HG03565 (cell line): ENCODE data around the gene CSAD.
"Not testable (repeated sequence)": the region's sequence is repeated elsewhere in the genome, so short reads cannot be mapped to it uniquely, and the experiment has no call there.

Experiments used
- ATAC-seq: cut with Tn5 transposase; IDR thresholded peaks from one replicate; pipeline ENCODE4 v1.9.1; 2021; ENCODE audit warnings: mild to moderate bottlenecking, moderate library complexity; ENCODE audit not compliant: unreplicated experiment

CSAD gene

DNA sequence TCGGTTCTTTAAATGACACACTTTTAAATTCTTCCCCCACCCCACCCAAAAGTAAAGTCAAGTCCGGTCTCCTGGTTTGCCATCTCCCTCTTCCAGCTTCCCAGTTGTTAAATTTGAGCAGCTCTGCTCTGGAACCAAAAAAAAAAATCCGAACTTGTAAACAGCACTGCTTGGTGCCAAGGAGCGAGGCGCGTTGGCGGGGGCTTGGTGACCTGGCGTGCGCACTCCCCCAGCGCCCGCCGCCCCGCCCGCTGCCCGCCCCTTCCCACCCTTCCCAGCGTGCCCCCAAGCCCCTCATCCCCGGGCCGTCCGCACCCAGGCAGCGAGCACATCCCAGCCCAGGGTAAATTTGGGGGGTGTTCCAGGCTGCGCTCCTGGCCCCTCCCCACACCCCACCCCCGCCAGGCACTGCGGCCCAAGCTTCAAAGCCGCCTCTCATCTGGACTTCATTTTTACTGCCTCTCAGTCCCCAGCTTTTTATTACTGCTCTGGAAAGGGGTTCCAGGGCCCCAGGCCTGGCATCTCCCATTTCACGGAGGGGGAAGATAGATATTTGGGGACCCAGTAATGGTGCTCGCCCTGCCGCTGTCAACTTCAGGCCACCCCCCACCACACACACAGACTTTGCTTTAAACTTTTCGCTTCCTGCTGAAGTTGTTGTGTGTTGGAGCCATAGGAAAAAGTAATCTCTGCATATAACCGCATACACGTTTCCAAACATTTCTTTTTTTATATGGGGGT, 38.0 kb upstream of the CSAD start:
- no peak for ATAC-seq

DNA sequence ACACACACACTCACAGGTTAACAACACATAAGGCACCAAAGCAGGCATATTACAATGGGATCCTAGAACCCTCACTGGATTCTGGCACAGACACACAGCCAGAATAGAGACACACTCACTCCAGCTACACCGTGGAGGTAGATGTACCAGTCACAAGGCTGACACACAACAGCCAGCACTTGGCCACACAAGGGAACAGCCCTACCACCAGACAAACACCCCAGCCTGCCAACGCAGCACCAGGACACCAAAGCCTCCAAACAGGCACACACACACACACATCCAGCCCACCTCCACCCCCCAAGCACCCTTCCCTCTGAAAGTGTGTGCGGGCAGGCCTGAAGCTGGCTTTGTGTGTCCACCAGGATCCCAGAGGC, 37.2 kb upstream of the CSAD start:
- ATAC-seq, result no peak

DNA sequence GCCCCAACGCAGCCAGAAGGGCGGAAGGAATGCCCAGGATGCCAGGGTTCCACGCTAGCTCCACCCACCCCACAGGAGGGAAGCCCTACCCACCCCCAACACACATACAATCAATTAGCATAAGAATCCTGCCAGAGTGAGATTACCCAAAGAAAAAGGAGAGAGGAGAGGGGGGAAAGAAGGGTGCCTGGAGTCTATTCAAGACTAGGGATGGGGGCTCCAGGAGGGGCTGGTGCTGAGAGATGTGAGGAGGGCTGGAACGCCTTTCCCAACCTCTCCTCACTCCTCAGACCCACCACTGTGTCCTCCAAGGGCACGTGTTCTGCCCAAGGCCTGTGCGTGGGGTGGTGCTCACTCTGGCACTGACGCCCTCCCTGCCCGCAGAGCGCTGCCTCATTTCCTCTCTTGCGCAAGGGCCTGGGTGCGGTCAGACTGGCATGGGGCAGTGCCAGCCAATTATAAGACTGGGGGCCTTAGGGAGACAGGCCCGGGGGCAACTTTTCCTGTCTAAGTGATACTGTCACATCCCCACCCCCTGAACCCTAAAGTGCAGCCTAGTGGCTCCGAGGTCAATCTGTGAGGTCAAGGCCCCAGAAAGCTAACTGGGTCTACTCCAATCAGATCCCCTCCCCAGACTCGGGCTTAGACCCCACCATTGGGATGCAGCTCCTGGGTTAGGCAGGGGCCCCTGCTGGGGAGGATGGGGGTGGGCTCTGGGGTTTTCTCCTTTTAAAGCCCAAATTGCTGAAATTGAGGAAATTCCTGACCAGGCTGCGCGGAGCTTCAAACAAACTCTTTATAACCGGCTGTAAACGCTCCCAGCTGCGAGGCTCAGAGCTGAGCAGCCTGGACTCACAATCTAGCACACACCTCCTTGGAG, 36.6 kb upstream of the CSAD start:
- no peak for ATAC-seq

DNA sequence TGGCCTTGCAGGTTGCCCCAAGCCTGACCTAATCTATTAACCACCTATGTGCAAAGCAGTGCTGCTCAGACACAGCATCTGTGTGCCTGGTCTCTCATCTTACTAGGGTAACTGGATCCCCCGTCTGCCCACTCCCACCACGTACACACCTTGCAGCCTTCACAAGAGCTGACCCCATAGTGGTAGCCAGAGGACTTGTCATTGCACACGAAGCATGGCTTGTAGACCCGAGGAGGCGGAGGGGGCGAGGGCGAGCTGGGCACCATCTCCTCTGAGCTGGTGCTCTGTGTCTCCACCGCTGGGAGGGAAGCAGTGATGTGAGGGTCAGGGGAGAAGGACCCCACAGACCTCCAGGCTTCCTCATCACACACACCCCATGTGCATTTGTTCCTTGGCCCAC, 34.8 kb upstream of the CSAD start:
- ATAC-seq, result no peak

DNA sequence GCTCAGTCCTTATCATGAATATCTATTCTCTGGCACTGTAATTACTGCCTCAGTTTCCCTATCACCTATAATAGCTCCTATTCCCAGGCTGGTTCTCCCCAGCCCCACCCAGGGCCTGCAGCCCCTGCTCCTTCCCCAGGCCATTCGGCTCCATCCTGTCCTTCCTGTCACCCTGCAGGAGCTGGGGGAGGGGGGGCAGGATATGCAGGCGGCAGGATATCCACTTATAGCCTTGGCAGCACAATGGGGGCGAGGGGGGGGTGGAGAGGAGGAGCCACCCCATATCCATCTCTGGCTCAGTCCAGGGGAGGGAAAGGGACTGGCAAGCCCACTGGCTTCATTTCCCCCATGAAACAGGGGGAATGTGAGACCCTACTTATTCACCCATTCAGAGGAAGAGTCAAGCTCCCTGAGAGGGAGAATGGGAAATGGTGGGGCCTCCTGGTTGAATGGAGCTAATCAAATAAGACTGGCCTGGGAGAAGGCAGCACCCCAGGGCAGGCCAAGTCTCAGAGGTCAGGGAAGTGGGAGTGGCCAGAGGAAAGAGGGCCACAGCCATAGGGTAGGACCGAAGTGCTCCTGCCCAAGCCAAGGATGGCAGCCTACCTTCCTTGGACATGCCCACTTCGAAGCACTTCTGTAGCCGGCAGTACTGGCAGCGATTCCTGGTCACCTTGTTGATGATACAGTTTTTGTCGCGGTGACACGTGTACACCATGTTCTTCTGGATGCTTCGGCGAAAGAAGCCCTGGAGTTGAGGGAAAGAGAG, 34.1 kb upstream of the CSAD start:
- no peak for ATAC-seq

DNA sequence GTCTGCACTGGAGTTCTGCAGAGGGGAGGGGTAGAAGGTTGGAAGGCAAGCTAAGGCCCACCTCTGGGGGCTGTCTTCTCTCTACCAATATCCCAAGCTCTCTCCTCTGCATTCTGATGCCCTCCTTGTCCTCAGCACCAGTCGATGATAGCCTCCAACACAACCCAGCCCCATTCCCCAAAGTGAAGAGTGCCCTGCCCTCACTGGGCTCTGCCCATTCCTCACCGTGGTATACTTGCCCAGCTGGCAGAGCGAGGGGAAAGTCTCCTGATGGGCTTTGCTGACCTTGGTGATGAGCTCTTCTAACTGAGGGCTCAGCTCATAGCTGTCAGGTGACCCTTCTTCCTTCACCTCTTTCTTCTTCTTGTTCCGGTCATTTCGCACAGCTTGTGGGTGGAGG, 33.5 kb upstream of the CSAD start:
- ATAC-seq, result no peak

DNA sequence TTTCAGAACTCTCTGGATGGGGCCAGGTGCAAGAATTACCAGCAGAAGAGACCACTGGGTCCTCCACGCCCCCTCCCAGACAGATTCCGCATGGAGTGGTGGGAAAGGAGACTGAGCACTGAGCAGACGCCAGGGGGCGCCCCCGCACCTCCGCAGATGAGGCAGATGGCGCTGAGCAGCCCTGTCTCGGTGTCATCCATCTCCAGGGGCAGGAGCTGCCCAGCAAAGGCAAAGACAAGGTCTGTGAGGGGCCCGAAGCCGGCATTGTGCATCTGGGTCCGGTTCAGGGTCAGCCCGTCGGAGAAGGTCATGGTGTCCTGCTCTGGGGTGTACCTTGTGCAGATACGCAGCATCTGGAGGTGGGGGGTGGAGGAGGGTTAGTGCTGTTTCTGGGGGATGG, 32.6 kb upstream of the CSAD start:
- no peak for ATAC-seq

DNA sequence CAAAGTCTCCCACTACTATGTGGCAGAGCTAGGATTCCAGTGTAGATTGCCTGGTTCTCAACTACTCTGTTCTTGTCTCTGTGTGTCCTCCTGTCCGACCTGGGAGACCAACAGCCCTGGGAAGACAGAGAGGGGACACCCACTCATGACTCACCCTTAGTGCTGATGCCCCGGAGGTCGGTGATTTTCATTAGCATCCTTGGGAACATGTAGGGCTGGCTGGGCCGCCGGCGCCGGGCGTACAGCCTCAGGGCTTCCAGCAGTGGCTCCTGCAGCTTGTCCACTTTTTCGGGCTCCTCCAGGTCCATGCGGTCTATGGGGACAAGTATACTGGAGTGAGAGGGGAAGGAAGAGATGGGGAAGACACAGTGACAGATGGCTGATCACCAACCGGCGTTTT, 32.2 kb upstream of the CSAD start:
- no peak for ATAC-seq

DNA sequence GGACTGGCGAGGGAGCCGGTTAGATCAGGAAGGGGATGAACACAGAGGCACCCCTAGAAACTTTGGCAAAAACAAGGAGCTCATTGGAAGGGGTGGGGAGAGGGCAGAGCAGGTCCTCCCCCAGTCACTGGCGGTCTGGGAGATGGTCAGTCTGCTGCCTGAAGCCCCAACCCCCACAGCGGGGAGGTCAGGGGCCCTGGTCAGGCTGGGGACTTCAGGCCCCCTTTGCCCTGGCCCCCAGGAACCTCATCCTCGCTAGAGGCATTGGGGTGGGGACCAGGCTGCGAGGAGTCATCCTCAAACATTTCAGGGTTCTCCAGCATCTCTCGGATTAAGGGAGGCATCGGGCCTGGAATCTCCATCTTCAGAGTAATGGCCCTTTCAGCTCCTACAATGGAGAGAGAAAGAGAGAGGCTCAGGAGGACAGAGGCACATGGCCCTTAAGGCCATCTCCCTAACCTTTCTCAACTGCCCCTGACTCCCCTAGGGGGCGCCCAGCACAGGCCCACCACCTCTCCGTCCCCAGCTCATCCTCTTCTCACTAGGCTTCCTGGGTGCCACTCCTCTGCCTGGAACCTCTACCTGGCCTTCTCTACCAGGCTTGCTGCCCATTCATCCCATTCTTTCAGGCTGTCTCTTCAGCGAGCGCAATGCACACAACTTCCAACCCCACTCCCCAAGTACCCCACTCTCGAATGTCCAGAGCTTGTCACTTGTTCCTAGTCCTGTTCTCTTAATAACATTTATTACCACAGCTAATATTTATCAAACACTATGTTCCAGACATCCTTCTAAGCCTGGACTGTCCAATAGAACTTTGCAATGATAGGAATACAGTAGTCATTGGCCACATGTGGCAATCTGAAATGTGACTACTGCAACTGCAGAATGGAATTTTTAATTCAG, 31.0 kb upstream of the CSAD start:
- no peak for ATAC-seq

DNA sequence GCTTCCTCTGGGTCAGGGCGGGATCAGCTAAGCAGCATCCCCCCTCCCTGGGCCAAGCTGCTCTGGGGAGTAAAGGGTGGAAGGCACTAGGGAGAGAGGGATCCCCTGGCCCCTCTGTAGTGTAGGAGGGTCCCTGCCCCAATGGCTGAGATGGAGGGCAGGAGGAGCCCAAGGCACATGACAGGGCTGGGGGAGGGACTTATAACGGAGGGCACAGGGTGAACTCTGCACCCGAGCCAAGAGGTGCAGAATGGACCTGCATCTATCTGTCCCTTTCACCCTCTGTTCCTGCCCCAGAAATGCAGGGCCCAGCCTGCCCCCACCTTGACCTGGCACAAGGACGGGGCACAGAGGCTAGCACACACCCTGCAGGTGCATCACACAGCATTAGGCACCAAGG, 30.1 kb upstream of the CSAD start:
- ATAC-seq, result no peak

DNA sequence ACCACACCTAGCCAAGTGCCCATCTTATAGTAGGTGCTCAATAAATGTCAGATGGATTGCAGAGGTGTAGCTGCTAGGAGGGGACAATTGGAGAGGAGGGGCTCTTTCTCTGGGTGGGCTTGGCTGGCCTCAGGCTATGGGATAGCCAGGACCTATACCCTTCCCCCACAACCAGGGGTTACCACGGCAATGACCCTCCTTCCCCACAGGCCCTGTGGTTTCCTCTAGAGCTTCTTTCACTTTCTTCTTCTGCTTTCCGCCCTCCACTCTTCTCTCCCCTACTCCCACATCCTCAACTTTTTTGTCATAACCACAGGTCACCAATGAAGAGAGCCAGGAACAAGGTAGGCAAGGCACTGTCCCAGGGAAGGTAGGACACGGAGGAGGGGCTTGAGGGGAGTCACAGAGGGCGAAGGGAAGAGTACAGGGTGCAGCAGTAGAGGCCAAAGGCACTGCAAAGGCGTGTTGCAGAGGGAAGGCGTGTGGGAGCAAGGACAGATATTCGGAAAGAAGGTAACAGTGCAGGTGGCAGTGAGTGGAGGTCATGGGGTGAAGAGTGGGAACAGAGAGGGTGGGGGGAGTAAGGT, 28.2 kb upstream of the CSAD start:
- no peak for ATAC-seq

DNA sequence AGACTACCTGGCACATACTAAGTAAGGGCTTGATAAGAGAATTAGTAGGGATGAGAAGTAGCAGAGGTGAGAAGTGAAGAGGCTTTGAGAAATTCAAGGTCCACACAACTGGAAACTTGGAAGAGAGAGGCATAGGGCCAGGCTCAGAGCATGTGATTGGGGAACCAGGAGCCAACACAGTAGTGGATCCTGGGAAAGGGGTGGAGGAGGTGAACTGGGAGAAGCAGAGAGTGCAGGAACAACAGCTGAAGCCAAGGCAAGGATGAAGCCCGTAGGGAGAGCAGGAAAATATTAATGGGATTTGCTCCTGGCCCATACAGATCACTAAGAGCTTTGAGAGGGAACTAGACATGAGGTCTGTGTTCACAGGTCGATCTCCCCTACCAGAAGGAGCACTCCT, 27.7 kb upstream of the CSAD start:
- no peak for ATAC-seq

DNA sequence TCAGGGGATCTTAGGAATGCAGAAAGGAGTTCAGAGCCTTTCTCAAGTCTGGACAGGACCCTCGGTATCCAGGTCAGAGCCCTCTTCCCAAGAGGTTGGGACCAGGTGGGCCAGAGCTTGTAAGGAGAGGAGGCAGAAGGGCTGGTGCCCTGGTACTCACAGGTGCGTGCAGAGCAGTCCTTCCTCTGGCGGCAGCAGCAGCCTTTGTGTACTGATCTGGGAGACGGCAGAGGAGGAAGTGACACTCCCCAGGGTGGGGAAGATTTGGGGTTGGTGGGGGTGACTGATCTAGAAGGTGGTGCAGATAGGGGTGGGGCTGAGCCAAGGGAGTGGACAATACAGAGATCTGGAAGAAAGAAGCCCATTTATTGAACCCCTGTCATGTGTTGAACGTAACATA, 26.3 kb upstream of the CSAD start, which contains the start of gene ITGB7:
Gene ITGB7, minus strand, starts transcription at position 210 of the 400 bp plus-strand sequence. CDS start 6,808 bp downstream, outside the sequence.
- peak; percentile 34 for ATAC-seq

DNA sequence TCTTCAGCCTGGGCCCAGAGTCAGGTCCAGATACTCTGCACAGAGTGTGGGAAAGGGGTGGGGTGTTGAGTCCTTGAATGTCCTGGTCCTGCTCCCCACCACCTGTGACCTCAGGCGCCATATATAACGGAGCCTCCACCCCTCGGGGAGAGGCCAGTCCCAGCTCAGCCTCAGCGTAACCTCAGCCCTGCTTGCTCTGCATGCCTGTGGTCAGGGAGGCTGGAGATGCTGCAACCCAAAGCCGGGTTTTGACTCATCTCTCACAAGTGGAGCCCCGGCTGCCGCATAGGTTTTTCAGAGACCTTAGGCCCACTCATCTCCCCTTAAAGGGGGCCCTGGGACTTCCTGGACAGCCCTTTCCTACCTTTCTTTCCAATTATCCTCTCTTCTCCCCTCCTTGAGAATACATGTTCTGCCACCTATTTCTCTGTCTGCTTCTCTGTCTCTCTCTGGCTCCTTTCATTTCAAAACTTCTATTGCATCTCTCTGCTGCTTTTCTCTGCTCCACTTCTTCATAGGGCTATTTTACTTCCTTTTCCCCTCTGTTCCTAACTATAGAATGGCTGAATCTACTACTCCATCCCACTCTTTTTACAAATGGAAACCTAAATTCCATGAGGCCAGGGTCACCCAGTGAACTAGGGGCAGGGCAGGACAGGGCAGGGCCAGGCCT, 25.2 kb upstream of the CSAD start:
- peak; percentile 69 for ATAC-seq

DNA sequence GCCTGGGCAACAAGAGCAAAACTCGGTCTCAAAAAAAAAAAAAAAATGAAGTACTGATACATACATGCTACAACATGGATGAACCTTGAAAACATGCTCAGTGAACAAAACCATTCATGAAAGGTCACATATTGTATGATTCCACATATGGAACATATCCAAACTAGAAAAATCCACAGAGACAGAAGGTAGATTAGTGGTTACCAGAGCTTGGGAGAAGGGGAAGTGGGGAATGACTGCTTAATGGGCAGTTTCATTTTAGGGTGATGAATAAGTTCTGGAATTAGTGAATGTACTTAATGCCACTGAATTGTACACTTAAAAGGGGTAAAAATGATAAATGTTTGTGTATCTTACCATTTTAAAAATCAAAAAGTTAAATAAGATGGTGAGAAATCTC, 23.6 kb upstream of the CSAD start:
- ATAC-seq, result no peak

DNA sequence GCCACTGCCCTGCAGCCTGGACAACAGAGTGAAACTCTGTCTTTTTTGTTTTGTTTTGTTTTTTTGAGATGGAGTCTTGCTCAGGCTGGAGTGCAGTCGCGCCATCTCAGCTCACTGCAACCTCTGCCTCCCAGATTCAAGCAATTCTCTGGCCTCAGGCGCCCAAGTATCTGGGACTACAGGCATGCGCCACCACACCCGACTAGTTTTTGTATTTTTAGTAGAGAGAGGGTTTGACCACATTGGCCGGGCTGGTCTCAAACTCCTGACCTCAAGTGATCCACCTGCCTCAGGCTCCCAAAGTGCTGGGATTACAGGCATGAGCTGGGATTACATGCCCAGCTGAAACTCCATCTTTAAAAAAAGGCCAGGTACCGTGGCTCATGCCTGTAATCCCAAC, 21.6 kb upstream of the CSAD start:
- ATAC-seq, result not testable (repeated sequence)

DNA sequence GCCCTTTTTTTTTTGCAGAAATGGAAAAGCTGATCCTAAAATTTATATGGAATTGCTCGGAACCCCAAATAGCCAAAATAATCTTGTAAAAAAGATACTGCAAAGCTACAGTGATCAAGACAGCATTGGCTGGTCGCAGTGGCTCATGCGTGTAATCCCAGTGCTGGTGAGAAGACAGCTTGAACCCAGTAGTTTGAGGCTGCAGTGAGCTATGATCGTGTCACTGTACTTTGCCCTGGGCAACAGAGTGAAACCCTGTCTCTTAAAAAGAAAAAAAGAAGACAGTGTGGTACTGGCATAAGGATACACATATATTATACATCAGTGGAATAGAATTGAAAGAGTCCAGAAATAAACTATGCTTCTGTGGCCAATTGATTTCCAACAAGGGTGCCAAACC, 20.9 kb upstream of the CSAD start:
- ATAC-seq, result no peak

DNA sequence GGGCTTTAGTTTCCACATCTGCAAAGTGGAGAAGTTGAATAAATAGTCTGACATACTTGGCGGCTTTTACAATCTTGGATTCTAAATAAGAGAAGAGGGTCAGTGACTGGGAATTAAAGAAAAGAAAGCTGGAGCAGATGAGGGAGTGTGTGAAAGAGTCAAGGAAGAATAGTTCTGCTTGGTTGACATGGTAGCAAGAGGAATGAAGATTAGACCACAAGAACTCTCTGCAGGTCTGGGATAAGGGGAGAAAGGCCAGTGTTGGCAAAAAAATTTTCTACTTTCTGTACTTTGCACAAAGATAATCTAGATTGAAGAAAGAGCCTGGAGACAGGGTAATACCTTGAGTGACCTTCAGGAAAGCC, 20.4 kb upstream of the CSAD start:
- no peak for ATAC-seq

DNA sequence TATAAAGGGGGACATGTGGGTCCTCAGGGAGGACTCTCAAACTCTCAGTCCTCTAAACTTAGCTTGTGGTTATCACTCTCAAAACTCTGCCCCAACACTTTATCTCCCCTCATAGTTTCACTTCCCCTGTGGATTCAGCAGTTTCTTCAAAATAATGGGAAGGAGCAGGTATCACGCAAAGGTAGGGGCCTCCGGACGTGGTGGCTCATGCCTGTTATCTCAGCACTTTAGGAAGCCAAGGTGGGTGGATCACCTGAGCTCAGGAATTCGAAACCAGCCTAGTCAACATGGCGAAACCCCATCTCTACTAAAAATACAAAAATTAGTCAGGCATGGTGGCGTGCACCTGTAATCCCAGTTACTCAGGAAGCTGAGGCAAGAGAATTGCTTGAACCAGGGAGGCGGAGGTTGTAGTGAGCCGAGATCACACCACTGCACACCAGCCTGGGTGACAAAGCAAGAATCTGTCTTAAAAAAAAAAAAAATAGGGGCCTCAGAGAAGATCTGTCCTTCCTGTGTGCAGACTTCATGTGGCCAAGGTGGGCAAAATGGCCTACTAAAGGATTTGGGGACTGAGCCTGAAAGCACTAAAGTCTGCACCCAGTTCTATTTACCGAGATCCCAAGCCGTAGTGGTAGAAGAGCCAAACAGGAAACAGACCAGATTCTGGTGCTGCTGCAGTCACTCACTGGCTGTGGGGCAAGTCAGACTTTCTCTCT, 19.9 kb upstream of the CSAD start:
- peak; percentile 42 for ATAC-seq
